ENCODE data around the gene LRRC14B.

LRRC14B gene

DNA sequence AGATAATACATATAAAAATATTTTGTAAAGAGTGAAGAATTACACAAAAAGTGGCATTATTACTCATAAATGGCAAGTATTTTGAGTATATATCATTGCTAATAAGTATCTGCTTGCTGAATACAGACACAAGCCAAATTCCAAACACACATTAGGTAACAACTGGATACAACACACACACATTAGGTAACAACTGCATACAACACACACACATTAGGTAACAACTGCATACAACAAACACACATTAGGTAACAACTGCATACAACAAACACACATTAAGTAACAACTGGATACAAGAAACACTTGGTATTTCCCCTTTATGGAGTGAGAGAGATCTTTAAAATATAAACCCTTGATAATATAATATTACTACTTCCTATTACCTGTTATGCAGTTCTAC is 13.2 kb downstream of the LRRC14B start:
- Histone ChIP-seq H3K27ac (no peak overlapping the region), H3K27me3 (replicated peaks) (no peaks in the 10 kb centered on the region), H3K36me3 (replicated peaks) (peaks cover 2% of the 10 kb centered on the region), H3K4me3 (ENCODE audit: low read depth, low read length) (no peak overlapping the region)
- DNase-seq: no peak
- in situ Hi-C loops (cut with HindIII; ENCODE audit: low pct_ligation_motif_present, low sequenced_read_pairs): no loop called here
- TF ChIP-seq, protein P1, sequence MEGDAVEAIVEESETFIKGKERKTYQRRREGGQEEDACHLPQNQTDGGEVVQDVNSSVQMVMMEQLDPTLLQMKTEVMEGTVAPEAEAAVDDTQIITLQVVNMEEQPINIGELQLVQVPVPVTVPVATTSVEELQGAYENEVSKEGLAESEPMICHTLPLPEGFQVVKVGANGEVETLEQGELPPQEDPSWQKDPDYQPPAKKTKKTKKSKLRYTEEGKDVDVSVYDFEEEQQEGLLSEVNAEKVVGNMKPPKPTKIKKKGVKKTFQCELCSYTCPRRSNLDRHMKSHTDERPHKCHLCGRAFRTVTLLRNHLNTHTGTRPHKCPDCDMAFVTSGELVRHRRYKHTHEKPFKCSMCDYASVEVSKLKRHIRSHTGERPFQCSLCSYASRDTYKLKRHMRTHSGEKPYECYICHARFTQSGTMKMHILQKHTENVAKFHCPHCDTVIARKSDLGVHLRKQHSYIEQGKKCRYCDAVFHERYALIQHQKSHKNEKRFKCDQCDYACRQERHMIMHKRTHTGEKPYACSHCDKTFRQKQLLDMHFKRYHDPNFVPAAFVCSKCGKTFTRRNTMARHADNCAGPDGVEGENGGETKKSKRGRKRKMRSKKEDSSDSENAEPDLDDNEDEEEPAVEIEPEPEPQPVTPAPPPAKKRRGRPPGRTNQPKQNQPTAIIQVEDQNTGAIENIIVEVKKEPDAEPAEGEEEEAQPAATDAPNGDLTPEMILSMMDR (IDR thresholded peaks at IDR 0.05; ENCODE audit: low read depth, low read length, missing control alignments): no peak

DNA sequence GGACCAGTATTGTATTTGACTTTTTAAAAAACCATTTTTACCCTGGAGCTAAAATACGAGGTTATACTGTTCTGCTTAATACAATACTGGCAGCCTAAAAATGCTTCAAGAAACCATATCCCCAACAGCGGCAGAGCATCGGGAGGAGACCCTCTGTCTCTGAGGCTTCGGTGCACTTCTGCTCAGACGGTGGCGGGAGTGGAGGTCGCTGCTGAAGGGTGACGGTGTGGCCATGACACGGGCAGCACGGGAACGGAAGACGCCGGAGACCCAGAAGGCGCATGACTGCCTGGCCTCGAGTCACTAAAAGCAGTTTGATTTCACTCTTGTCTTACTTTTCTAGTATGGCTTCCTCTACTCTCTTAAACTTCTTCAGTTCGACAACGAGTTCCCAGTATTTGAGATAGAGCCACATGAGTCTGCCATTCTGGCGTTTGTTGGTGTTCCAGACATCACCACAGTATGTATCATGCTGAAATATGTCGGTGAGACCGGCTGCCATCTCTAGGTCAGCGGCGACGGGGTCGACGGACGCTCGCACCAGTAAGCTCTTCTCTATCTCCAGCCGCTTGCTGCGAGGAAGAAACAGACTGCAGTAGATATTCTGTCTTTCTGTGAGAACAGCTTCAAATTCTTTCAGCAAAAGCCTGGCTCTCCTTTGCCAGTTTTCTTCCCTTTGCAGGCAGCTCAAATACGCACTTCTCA is 13.8 kb downstream of the LRRC14B start:
- DNase-seq: no peak
- TF ChIP-seq, protein P1 (IDR thresholded peaks at IDR 0.05; ENCODE audit: low read depth, low read length, missing control alignments): no peak
- Histone ChIP-seq H3K4me3 (ENCODE audit: low read depth, low read length) (no peak overlapping the region), H3K27ac (no peak overlapping the region), H3K27me3 (replicated peaks) (no peaks in the 10 kb centered on the region), H3K36me3 (replicated peaks) (peaks cover 2% of the 10 kb centered on the region)
- in situ Hi-C loops (cut with HindIII; ENCODE audit: low pct_ligation_motif_present, low sequenced_read_pairs): no loop called here

DNA sequence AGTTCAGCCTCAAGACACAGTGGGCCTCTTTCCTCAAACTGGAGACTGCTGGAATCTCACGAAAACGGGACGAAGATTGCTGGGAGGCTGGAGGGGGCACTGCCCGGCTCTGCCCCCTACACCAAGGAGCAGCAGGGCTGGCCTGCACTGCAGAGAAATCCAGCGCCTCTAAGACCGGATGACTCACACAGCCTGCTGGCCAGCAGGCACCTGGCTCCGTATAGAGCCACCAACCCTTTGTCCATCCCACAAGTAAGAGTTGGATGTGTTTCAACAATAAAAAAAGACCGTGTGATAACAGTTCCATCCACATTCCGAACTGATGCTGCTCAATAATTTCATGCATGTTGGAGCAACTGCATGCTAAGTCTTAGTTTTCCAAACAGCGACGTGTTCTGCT is 15.1 kb downstream of the LRRC14B start:
- no peak for DNase-seq
- Histone ChIP-seq H3K27ac (no peak overlapping the region), H3K36me3 (replicated peaks) (peaks cover 2% of the 10 kb centered on the region), H3K4me3 (ENCODE audit: low read depth, low read length) (no peak overlapping the region), H3K27me3 (replicated peaks) (no peaks in the 10 kb centered on the region)
- in situ Hi-C loops (cut with HindIII; ENCODE audit: low pct_ligation_motif_present, low sequenced_read_pairs): no loop called here
- TF ChIP-seq, protein P1 (IDR thresholded peaks at IDR 0.05; ENCODE audit: low read depth, low read length, missing control alignments): no peak

GRCh38 chr5:206927-207536 is 15.7 kb downstream of the LRRC14B start:
- in situ Hi-C loops (cut with HindIII; ENCODE audit: low pct_ligation_motif_present, low sequenced_read_pairs): no loop called here
- Histone ChIP-seq H3K4me3 (ENCODE audit: low read depth, low read length) (no peak overlapping the region), H3K36me3 (replicated peaks) (peaks cover 2% of the 10 kb centered on the region), H3K27me3 (replicated peaks) (no peaks in the 10 kb centered on the region), H3K27ac (no peak overlapping the region)
- DNase-seq: no peak
- TF ChIP-seq, protein P1 (IDR thresholded peaks at IDR 0.05; ENCODE audit: low read depth, low read length, missing control alignments): no peak

DNA sequence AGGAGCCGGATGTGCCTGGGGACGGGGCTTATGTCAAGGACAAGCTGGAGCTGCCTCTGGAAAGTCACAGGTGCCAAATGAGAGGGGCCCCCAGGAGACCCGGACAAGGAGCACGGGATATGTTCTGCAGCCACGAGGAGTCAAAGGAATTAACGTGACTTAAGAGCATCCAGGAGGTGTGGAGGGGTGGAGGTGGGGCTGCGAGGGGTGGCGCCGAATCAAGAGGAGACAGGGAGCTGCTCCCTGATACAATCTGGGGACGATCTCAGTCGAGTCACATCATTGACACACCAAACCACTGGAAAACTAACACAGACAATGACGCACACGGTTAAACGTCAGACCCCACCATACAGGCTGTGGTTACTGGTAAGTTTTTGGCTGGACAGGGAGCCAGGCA is 16.3 kb downstream of the LRRC14B start:
- in situ Hi-C loops (cut with HindIII; ENCODE audit: low pct_ligation_motif_present, low sequenced_read_pairs): no loop called here
- H3K27me3 ChIP-seq (replicated peaks): no peaks in the 10 kb centered on the region
- DNase-seq: no peak
- peaks cover 2% of the 10 kb centered on the region for H3K36me3 ChIP-seq (replicated peaks)
- TF ChIP-seq, protein P1 (IDR thresholded peaks at IDR 0.05; ENCODE audit: low read depth, low read length, missing control alignments): no peak
- H3K27ac ChIP-seq: no peak overlapping the region
- no peak overlapping the region for H3K4me3 ChIP-seq (ENCODE audit: low read depth, low read length)
